ENCODE data around the gene HELZ2. TPM values are rescaled to one million over a fixed set of nuclear protein-coding genes. Genes with fewer than 3 reads are reported as not detected.
"Not testable (repeated sequence)": the region's sequence is repeated elsewhere in the genome, so short reads cannot be mapped to it uniquely, and the experiment has no call there.

Gene HELZ2
- total RNA-seq, 4 donors from 2014 or later = 16.3 to 33.7 (median 24.7) TPM

DNA sequence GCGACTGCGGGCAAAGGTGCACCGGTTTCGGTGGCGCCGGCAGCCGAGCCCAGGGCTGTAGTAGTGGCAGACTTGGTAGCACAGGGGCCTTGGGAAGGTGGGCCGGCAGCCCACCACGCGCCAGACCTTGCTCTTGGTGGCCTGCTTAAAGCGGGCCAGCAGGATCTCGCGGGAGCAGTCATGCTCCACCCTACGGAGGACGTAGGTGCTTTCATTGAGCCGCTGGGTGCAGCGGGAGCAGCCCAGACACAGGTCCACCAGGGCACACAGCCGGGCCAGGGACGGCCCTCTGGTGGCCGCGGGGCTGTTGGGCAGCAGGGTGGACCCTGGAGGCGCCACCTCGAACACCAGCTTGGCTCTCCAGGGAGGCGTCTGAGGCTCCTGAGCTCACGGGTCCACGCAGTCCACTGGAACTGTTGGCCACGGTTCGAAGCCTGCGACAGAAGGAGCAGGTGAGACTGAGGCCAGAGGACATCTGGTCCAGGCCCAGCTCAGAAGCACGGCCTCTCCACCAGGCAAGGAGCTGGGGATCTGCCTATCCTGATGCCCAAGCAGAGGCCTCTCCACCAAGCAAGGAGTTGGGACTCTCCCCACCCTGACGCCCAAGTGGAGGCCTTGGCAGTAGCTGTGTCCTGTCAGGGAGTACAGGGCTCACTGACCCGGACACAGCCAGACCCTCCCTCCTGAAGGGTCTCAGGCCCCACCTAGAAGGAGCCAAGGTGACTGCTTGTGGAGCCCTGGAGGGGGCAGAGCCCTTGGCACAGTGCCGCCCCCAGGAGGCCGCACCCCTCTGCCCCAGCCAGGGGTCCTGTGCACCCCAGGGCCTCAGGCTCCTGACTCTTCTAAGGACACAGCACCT lies 1.0 kb downstream of the HELZ2 start:
- Histone ChIP-seq H3K27me3 (no peaks in the 10 kb centered on the region), H3K27ac (peak overlapping the region; percentile 67 to 92 (median 80)), H3K36me3 (peaks cover 0 to 32% (median 0%) of the 10 kb centered on the region in 3 donors), H3K4me1 (peaks cover 0 to 27% (median 12%) of the 10 kb centered on the region in 4 donors), H3K9me3 (no peaks in the 10 kb centered on the region), H3K4me3 (peak overlapping the region; percentile 69 to 89 (median 82))
- TF ChIP-seq EP300 (IDR thresholded peaks at IDR 0.05) = no peak
- TF ChIP-seq POLR2A (IDR thresholded peaks at IDR 0.05) = no peak
- TF ChIP-seq, protein P1, sequence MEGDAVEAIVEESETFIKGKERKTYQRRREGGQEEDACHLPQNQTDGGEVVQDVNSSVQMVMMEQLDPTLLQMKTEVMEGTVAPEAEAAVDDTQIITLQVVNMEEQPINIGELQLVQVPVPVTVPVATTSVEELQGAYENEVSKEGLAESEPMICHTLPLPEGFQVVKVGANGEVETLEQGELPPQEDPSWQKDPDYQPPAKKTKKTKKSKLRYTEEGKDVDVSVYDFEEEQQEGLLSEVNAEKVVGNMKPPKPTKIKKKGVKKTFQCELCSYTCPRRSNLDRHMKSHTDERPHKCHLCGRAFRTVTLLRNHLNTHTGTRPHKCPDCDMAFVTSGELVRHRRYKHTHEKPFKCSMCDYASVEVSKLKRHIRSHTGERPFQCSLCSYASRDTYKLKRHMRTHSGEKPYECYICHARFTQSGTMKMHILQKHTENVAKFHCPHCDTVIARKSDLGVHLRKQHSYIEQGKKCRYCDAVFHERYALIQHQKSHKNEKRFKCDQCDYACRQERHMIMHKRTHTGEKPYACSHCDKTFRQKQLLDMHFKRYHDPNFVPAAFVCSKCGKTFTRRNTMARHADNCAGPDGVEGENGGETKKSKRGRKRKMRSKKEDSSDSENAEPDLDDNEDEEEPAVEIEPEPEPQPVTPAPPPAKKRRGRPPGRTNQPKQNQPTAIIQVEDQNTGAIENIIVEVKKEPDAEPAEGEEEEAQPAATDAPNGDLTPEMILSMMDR (IDR thresholded peaks at IDR 0.05) = no peak
- WGBS, 2 donors = 83 to 88% methylated on average over 17 to 25 of the region's 34 CpGs
- no peak for DNase-seq (ENCODE audit: low spot score in 2 of 2)

DNA sequence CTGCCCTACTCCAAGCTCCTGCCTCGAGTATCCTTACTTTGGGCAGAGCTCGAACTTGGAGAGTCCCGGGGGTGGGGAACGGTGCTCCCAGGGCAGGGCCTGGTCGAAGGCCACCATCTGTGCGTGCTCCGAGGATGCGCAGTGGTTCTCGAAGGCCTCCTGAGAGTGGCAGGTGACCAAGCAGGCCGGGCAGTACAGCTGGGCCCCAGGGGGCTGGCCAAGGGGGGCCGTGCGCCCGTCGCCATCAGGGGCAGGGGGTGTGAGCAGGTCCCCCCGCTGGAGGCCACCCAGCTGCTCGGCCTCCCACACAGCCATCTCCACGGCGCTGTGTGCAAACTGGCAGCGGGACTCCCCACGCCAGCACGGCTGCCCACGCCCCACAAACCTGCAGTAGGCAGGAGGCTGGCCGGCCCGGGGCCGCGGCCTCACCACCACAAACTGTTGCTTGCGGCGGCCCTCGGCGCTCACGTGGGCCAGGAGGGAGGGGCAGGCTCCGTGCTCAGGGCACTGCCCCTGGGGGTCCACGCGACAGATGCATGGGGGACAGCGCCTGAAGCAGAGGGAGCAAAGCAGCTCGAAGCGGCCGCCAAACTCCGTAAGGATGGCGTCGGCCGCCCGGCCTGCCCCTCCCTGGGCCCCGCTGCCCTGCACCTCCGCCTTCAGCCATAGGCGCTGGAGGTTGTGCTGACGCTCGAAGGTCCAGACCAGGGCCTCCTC lies 1.8 kb downstream of the HELZ2 start:
- DNase-seq (ENCODE audit: low spot score in 2 of 2) = no peak
- Histone ChIP-seq H3K9me3 (no peaks in the 10 kb centered on the region), H3K4me3 (no peak overlapping the region), H3K27me3 (no peaks in the 10 kb centered on the region), H3K4me1 (peaks cover 0 to 27% (median 12%) of the 10 kb centered on the region in 4 donors), H3K36me3 (peaks cover 0 to 40% (median 0%) of the 10 kb centered on the region in 3 donors), H3K27ac (no peak overlapping the region)
- TF ChIP-seq EP300 (IDR thresholded peaks at IDR 0.05) (no peak), POLR2A (IDR thresholded peaks at IDR 0.05) (no peak)
- TF ChIP-seq, protein P1 (IDR thresholded peaks at IDR 0.05) = no peak
- 86 to 89% methylated on average over 30 to 32 of the region's 48 CpGs for WGBS, 2 donors

DNA sequence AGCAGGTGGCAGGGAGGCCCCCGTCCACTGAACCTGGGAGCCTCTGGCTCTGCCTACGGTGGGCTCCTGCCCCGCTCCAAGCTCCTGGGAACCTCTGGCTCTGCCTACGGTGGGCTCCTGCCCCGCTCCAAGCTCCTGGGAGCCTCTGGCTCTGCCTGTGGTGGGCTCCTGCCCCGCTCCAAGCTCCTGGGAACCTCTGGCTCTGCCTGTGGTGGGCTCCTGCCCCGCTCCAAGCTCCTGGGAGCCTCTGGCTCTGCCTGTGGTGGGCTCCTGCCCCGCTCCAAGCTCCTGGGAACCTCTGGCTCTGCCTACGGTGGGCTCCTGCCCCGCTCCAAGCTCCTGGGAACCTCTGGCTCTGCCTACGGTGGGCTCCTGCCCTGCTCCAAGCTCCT lies 3.0 kb downstream of the HELZ2 start:
- WGBS, 2 donors = 52 to 58% methylated on average over 2 to 9 of the region's 11 CpGs
- not testable (repeated sequence) for H3K27me3 ChIP-seq; DNase-seq (ENCODE audit: low spot score in 2 of 2); H3K4me3 ChIP-seq; H3K27ac ChIP-seq; H3K9me3 ChIP-seq
- Histone ChIP-seq H3K36me3 (peaks cover 0 to 52% (median 0%) of the 10 kb centered on the region in 3 donors), H3K4me1 (peaks cover 0 to 27% (median 12%) of the 10 kb centered on the region in 4 donors)

DNA sequence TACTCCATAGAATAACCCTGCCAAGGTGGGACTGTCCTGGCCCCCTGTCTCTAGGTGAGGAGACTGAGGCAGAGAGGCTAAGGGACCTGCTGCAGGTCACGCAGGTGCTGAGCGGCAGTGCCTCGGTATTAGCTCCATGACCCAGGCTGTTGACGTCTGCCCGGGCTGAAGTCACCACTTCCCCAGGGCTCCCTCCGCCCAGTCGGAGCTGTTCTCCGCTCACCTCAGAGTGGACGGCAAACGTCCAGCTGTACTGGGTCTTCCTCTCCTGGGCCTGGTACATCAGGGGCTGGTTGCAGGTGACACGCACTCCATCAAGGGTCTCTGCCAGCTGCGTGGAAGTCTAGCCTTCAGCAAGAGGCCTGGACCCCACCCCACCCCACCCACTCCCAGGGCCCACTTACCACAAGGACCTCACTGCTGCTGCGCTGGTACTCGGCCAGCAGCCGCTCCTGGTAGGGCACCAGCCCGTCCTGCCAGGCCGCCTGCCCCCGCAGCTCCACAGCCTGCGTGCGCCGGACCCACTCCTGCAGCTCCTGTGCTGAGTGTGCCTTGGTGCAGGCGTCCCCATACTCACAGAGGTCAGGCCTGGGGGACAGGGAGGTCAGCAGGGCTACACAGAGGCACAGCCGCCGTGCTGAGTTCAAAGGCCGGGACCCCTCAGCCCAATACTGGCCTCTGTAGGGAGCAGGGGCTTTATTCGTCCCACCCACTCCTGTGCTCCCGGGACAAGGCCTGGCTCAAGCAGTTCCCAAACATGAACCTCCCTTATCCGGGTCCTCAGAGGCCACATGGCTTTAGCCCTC lies 3.6 kb downstream of the HELZ2 start:
- peaks cover 0 to 27% (median 12%) of the 10 kb centered on the region in 4 donors for H3K4me1 ChIP-seq
- 88% methylated on average over 14 to 21 of the region's 28 CpGs for WGBS, 2 donors
- TF ChIP-seq POLR2A (IDR thresholded peaks at IDR 0.05) (no peak), EP300 (IDR thresholded peaks at IDR 0.05) (no peak)
- TF ChIP-seq, protein P1 (IDR thresholded peaks at IDR 0.05) = no peak

More for the DNA sequence above, 3.6 kb downstream of the HELZ2 start:
- Histone ChIP-seq H3K4me3 (no peak overlapping the region), H3K27ac (no peak overlapping the region), H3K9me3 (no peaks in the 10 kb centered on the region), H3K36me3 (peaks cover 0 to 58% (median 0%) of the 10 kb centered on the region in 3 donors), H3K27me3 (no peaks in the 10 kb centered on the region)
- DNase-seq (ENCODE audit: low spot score in 2 of 2) = no peak
